GM23248 (cell line): ENCODE results near the gene KAT2A. TPM values are rescaled to one million over a fixed set of nuclear protein-coding genes. Genes with fewer than 3 reads are reported as not detected.
A peak's percentile ranks its signal among the peaks of the same experiment; 100 is the strongest.

ENCODE experiments used
- DNase-seq: peaks from one replicate; pipeline ENCODE4 v3.0.0-alpha.2; 2015
- H2AFZ ChIP-seq: fragments of 200-600 bp; sonication (generic); 2 replicates; pipeline ENCODE4 v1.6.1; 2016; ENCODE audit warnings: antibody characterized with exemption
- H3F3A ChIP-seq: fragments of 200-600 bp; sonication (generic); 2 replicates; pipeline ENCODE4 v1.6.1; 2016; ENCODE audit warnings: mild to moderate bottlenecking, antibody characterized with exemption, mixed run types; ENCODE audit not compliant: insufficient read depth
- H3K27ac ChIP-seq: fragments of 200-600 bp; sonication (generic); 2 replicates; pipeline ENCODE4 v1.5.1; 2016; ENCODE audit warnings: mild to moderate bottlenecking
- H3K27me3 ChIP-seq: fragments of 200-600 bp; sonication (generic); replicated peaks from 2 replicates; pipeline ENCODE4 v1.6.1; 2016; ENCODE audit warnings: mild to moderate bottlenecking; ENCODE audit not compliant: insufficient read depth
- H3K36me3 ChIP-seq: fragments of 200-600 bp; sonication (generic); 2 replicates; pipeline ENCODE4 v1.6.1; 2016; ENCODE audit warnings: low read depth, mild to moderate bottlenecking
- H3K4me1 ChIP-seq: fragments of 200-600 bp; sonication (generic); 2 replicates; pipeline ENCODE4 v1.6.1; 2016; ENCODE audit warnings: mild to moderate bottlenecking; ENCODE audit not compliant: insufficient read depth
- H3K4me2 ChIP-seq: fragments of 200-600 bp; sonication (generic); one replicate; pipeline ENCODE4 v1.6.1; 2016; ENCODE audit warnings: mild to moderate bottlenecking; ENCODE audit not compliant: unreplicated experiment
- H3K4me3 ChIP-seq: fragments of 200-600 bp; sonication (generic); 2 replicates; pipeline ENCODE4 v1.5.1; 2016; ENCODE audit warnings: mild to moderate bottlenecking
- H3K79me2 ChIP-seq: fragments of 200-600 bp; sonication (generic); 2 replicates; pipeline ENCODE4 v1.6.1; 2016; ENCODE audit warnings: mild to moderate bottlenecking; ENCODE audit not compliant: insufficient read depth
- H3K9ac ChIP-seq: fragments of 200-600 bp; sonication (generic); 2 replicates; pipeline ENCODE4 v1.6.1; 2016; ENCODE audit warnings: mild to moderate bottlenecking
- H3K9me2 ChIP-seq: fragments of 200-600 bp; sonication (generic); 2 replicates; pipeline ENCODE4 v1.6.1; 2016; ENCODE audit warnings: mixed run types, mild to moderate bottlenecking, moderate library complexity; ENCODE audit not compliant: insufficient read depth
- H3K9me3 ChIP-seq: fragments of 200-600 bp; sonication (generic); one replicate; pipeline ENCODE4 v1.6.1; 2017; ENCODE audit warnings: low read depth
- H4K20me1 ChIP-seq: fragments of 200-600 bp; sonication (generic); 2 replicates; pipeline ENCODE4 v1.6.0; 2016; ENCODE audit not compliant: insufficient read depth
- EZH2 ChIP-seq: fragments of 200-600 bp; sonication (generic); IDR thresholded peaks from 2 replicates; pipeline ENCODE4 v1.6.1; 2018; ENCODE audit warnings: antibody characterized with exemption, mild to moderate bottlenecking; ENCODE audit not compliant: insufficient read depth, poor library complexity, severe bottlenecking
- EZH2phosphoT487 ChIP-seq: fragments of 200-600 bp; sonication (generic); IDR thresholded peaks from 2 replicates; pipeline ENCODE4 v1.6.1; 2018; ENCODE audit warnings: antibody characterized with exemption, moderate library complexity, mild to moderate bottlenecking, low read depth; ENCODE audit not compliant: insufficient read depth
- WGBS, 2 experiments: methylation state at CpG; one replicate each; pipeline ENCODE4 v1.1.6; 2015 to 2017; ENCODE audit warnings: low lambda C conversion rate in 2 of 2, low coverage in 1 of 2; ENCODE audit errors: missing lambda C conversion rate in 2 of 2; 5-methylcytosine and 5-hydroxymethylcytosine counted together
- in situ Hi-C: fragments of 300-500 bp; cut with MboI; formaldehyde crosslinking; loops from 2 replicates; pipeline ENCODE4 v1.15.0; 2020
- polyA plus RNA-seq: library from polyadenylated mRNA; unstranded; fragments of >200 nt; fragmentation: Nextera tagmentation; extraction: Ambion mirVana; gene quantifications from 2 replicates; pipeline ENCODE4 v1.2.1, GENCODE V29; 2016
- total RNA-seq: library from RNA; depleted of rRNA; stranded (reverse); fragments of >200 nt; shearing (Covaris generic); gene quantifications from 2 replicates; pipeline ENCODE4 v1.2.3, GENCODE V29; 2014; rRNA removed

The KAT2A gene
- total RNA-seq (13.9 and 16.8 TPM in 2 replicates), polyA plus RNA-seq (6.0 and 7.2 TPM in 2 replicates)

DNA sequence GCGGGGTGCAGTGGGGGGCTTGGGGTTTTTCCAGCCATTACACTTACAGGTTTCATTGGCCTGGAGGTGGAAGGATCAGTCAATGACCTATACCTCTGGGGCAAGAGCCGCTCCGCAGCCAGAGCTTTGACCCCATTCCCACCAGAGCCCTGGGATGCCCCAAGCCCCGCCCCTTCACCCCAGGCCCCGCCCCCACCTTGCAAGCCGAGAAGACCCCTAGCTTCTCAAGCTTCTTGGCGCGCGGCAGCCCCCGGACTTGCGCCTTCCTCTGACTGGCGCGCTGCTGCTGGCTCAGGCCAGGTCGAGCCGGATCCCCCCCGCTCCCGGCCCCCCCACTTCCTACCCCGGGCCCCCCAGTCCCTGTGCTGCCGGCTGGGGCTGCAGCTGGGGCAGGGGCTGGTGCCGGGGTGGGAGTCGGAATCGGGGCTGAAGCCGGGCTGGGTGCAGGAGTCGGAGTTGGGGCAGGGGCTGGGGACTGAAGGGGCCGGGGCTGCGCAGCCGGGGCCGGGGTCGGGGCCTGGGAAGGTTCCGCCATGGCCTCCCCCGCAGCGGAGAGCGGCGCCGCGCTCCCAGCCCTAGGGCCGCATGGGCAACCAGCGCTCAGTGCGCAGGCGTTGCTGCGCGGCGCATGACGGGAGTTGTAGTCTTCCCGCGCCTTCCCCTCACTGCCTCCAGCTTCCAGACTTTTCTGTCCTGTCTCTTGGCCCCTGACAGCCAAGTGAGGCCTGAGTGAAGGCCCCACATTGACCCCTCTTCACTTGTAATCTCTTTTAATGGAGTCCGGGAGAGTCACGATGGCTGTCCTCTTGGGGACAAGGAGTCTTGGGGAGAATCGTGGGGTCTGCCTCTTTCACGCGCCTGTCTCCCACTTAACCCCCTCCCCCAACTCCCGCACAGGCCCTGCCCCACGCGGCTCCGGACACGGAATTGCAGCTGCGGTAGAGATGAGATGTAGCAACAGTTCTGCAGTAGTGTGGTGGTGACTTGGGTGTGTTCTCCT, at the start of gene KAT2A:
TSS of gene KAT2A (minus strand) at position 598 of the 1,000 bp plus-strand sequence. CDS start at position 535, 63 bp downstream.
- Histone ChIP-seq H3K4me2 (peak within 1 kb of the TSS; percentile 68), H3K9me3 (no peaks in the 10 kb centered on the region), H3F3A (0 out of 2 replicates have a peak, but pooled peaks cover 5% of the 10 kb centered on the region), H3K27ac (no peak within 1 kb of the TSS), H3K4me3 (peak within 1 kb of the TSS; percentile 81), H3K79me2 (no peaks in the 10 kb centered on the region), H3K36me3 (0 out of 2 replicates have a peak, but pooled peaks cover 4% of the 10 kb centered on the region), H3K4me1 (no peaks in the 10 kb centered on the region), H2AFZ (peak within 1 kb of the TSS; percentile 72), H3K27me3 (no peaks in the 10 kb centered on the region), H3K9ac (peak within 1 kb of the TSS; percentile 83), H3K9me2 (no peaks in the 10 kb centered on the region), H4K20me1 (no peaks in the 10 kb centered on the region)
- in situ Hi-C loops = no loop called here
- DNase-seq = peak; percentile 94
- no peak for TF ChIP-seq EZH2phosphoT487
- no peak for TF ChIP-seq EZH2
- 8 to 13% methylated on average over 34 to 53 of the region's 57 CpGs for WGBS, 2 experiments

- H3K27ac ChIP-seq = no peak overlapping the region
- no peak overlapping the region for H3K4me2 ChIP-seq
- H4K20me1 ChIP-seq = no peaks in the 10 kb centered on the region
- no peaks in the 10 kb centered on the region for H3K4me1 ChIP-seq
- no peaks in the 10 kb centered on the region for H3K79me2 ChIP-seq
- no peaks in the 10 kb centered on the region for H3K9me3 ChIP-seq
- 84 to 87% methylated on average over 28 to 29 of the region's 29 CpGs for WGBS, 2 experiments
- no peak overlapping the region for H2AFZ ChIP-seq
- no peaks in the 10 kb centered on the region; the same call in 1 of the 2 replicates for H3K27me3 ChIP-seq
- DNase-seq = no peak
- no peak overlapping the region for H3K9ac ChIP-seq
- H3K36me3 ChIP-seq = no peaks in the 10 kb centered on the region
- TF ChIP-seq EZH2phosphoT487 = no peak
- no peak for TF ChIP-seq EZH2
- in situ Hi-C loops = no loop called here
- H3K9me2 ChIP-seq = no peaks in the 10 kb centered on the region
- H3F3A ChIP-seq = no peaks in the 10 kb centered on the region
- no peak overlapping the region for H3K4me3 ChIP-seq
Observed at GRCh38 chr17:42169351-42169750, 48.2 kb upstream of the KAT2A start.

DNA sequence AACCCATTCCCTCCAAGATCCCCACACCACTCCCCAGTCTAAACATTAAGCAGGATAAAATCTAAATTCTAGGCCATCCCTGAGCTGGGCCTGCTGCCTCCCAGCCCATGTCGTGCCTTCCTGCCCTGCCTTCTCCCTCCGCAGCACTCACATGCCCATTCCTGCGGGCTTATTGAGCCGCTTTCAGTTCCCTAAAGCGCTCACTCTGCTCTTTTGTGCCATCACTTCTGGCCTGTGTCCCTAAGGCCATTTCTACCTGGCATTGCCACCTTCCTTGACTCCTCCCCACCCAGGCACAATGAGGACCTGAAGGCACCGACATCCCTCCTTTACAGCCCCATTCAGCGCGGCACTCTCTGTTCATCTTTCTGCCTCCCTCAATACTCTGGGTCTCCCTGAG, 46.6 kb upstream of the KAT2A start:
- H3K36me3 ChIP-seq = no peaks in the 10 kb centered on the region
- no peak overlapping the region for H3K4me3 ChIP-seq
- no peak for TF ChIP-seq EZH2phosphoT487
- no peak for TF ChIP-seq EZH2
- no peak overlapping the region for H3K9ac ChIP-seq
- no peaks in the 10 kb centered on the region for H4K20me1 ChIP-seq
- no peak for DNase-seq
- H3K27me3 ChIP-seq = no peaks in the 10 kb centered on the region; the same call in 1 of the 2 replicates
- no peaks in the 10 kb centered on the region for H3K9me2 ChIP-seq
- H3K79me2 ChIP-seq = no peaks in the 10 kb centered on the region
- WGBS, 2 experiments = 83 to 86% methylated on average over 8 of the region's 8 CpGs
- no peaks in the 10 kb centered on the region for H3F3A ChIP-seq
- no peaks in the 10 kb centered on the region for H3K9me3 ChIP-seq
- H2AFZ ChIP-seq = no peak overlapping the region
- no peak overlapping the region for H3K27ac ChIP-seq
- in situ Hi-C loops = no loop called here
- no peak overlapping the region for H3K4me2 ChIP-seq
- H3K4me1 ChIP-seq = no peaks in the 10 kb centered on the region

GRCh38 chr17:42166196-42166763, 45.1 kb upstream of the KAT2A start:
- Histone ChIP-seq H3K9ac (no peak overlapping the region), H3K4me2 (no peak overlapping the region), H3K36me3 (no peaks in the 10 kb centered on the region), H2AFZ (no peak overlapping the region), H3F3A (no peaks in the 10 kb centered on the region), H3K4me3 (no peak overlapping the region), H3K27me3 (no peaks in the 10 kb centered on the region), H3K79me2 (no peaks in the 10 kb centered on the region), H3K9me2 (no peaks in the 10 kb centered on the region), H3K9me3 (no peaks in the 10 kb centered on the region), H3K4me1 (no peaks in the 10 kb centered on the region), H4K20me1 (no peaks in the 10 kb centered on the region), H3K27ac (no peak overlapping the region)
- TF ChIP-seq EZH2 (no peak), EZH2phosphoT487 (no peak)
- in situ Hi-C loops = no loop called here
- DNase-seq = no peak
- WGBS, 2 experiments = 86 to 90% methylated on average over 19 of the region's 19 CpGs
